Karpas-422 (cell line): ENCODE data around the gene PPP1R12C. TPM values are rescaled to one million over a fixed set of nuclear protein-coding genes. Genes with fewer than 3 reads are reported as not detected.

Experiments
- small RNA-seq: library from RNA; depleted of rRNA; stranded (forward); fragments of <200 nt; gene quantifications from one replicate; pipeline ENCODE3, GENCODE V24; 2014
- total RNA-seq: library from RNA; depleted of rRNA; stranded (reverse); fragments of >200 nt; shearing (Covaris generic); gene quantifications from 2 replicates; pipeline ENCODE4 v1.2.3, GENCODE V29; 2014; ENCODE audit warnings: low replicate concordance; rRNA removed

Gene PPP1R12C
- total RNA-seq, 1 experiment from 2014 or later = 81.8 TPM

Small RNA genes lying within 50 kb of the gene (small RNA-seq; reads per million reads assigned to genes)
- not detected for gene MIR7975
- gene RF01210 = 0.20 reads per million

Other genes with a start within 250 kb of the PPP1R12C start
- gene FCAR, start 243.4 kb downstream of the PPP1R12C start, total RNA-seq = not detected in 2 replicates
- not detected in 2 replicates for gene NCR1, start 211.5 kb downstream of the PPP1R12C start, total RNA-seq
- gene NLRP7, start 170.1 kb downstream of the PPP1R12C start, total RNA-seq = 0.11 and 0.18 TPM in 2 replicates
- 28.2 and 35.0 TPM in 2 replicates for gene NLRP2, start 151.3 kb downstream of the PPP1R12C start, total RNA-seq
- gene GP6, start 79.4 kb downstream of the PPP1R12C start, total RNA-seq = 0.26 TPM in 1 of 2 replicates, not detected in the other
- 16.4 and 23.8 TPM in 2 replicates for gene RDH13, start 54.5 kb downstream of the PPP1R12C start, total RNA-seq
- gene EPS8L1, start 41.8 kb downstream of the PPP1R12C start, total RNA-seq = not detected in 2 replicates
- gene TNNT1, start 31.6 kb upstream of the PPP1R12C start, total RNA-seq = 10.4 and 39.0 TPM in 2 replicates
- 0.93 and 1.2 TPM in 2 replicates for gene TNNI3, start 40.1 kb upstream of the PPP1R12C start, total RNA-seq
- gene DNAAF3, start 49.0 kb upstream of the PPP1R12C start, total RNA-seq = 2.5 and 4.2 TPM in 2 replicates
- not detected in 2 replicates for gene SYT5, start 62.7 kb upstream of the PPP1R12C start, total RNA-seq
- gene PTPRH, start 91.9 kb upstream of the PPP1R12C start, total RNA-seq = 1.4 TPM in 1 of 2 replicates, not detected in the other
- gene TMEM86B, start 111.1 kb upstream of the PPP1R12C start, total RNA-seq = 7.8 and 9.5 TPM in 2 replicates
- 134 and 231 TPM in 2 replicates for gene PPP6R1, start 141.4 kb upstream of the PPP1R12C start, total RNA-seq
- gene HSPBP1, start 162.5 kb upstream of the PPP1R12C start, total RNA-seq = 35.0 and 62.5 TPM in 2 replicates
- gene BRSK1, start 166.4 kb upstream of the PPP1R12C start, total RNA-seq = 15.5 and 31.0 TPM in 2 replicates
- 0.61 TPM in 1 of 2 replicates, not detected in the other for gene TMEM150B, start 207.7 kb upstream of the PPP1R12C start, total RNA-seq
- 10.3 and 46.1 TPM in 2 replicates for gene KMT5C, start 222.2 kb upstream of the PPP1R12C start, total RNA-seq
- not detected in 2 replicates for gene COX6B2, start 237.1 kb upstream of the PPP1R12C start, total RNA-seq
- gene GARIN5B, start 245.6 kb upstream of the PPP1R12C start, total RNA-seq = not detected in 2 replicates